Body of pancreas (tissue), 4 donors: ENCODE measurements around the gene PLCB2.

Experiments
- CTCF ChIP-seq, 7 experiments: fragments of 450-650 bp in 4 of 7; fragments of 200-600 bp in 3 of 7; sonication (generic) in 3 of 7; IDR thresholded peaks; one replicate each; pipeline ENCODE4 v1.5.1; 2016 to 2019; ENCODE audit warnings: antibody characterized with exemption in 7 of 7
- POLR2A ChIP-seq, 3 donors: fragments of 450-650 bp; IDR thresholded peaks; one replicate each; pipeline ENCODE4 v1.6.1; 2016; ENCODE audit warnings: antibody characterized with exemption in 3 of 3, mild to moderate bottlenecking in 2 of 3

- TF ChIP-seq CTCF (IDR thresholded peaks at IDR 0.05) (no peak), POLR2A (IDR thresholded peaks at IDR 0.05) (no peak)
These were observed 17.2 kb downstream of the PLCB2 start for GRCh38 chr15:40290545-40290917.
